Stomach (tissue), 4 donors: ENCODE data around the gene SERP1.

Source experiments
- CTCF ChIP-seq, 7 experiments: fragments of 450-650 bp in 4 of 7; fragments of 200-600 bp in 3 of 7; sonication (generic) in 3 of 7; IDR thresholded peaks; one replicate each; pipeline ENCODE4 v1.5.1; 2016 to 2019; ENCODE audit warnings: antibody characterized with exemption in 7 of 7, control low read depth in 2 of 7, mild to moderate bottlenecking in 1 of 7
- EP300 ChIP-seq: sonication (generic); formaldehyde crosslinking; IDR thresholded peaks from one replicate; pipeline ENCODE4 v1.6.1; 2017; ENCODE audit warnings: antibody characterized with exemption

GRCh38 chr3:150494411-150494977 lies 51.8 kb downstream of the SERP1 start:
- TF ChIP-seq EP300 (no peak), CTCF (IDR thresholded peaks at IDR 0.05) (no peak)
